PC-3 (cell line): Measurements from ENCODE around the gene GADL1. TPM values are rescaled to one million over a fixed set of nuclear protein-coding genes. Genes with fewer than 3 reads are reported as not detected.

Source experiments
- ATAC-seq: fragments of 200-7000 bp; cut with Tn5 transposase; 2 replicates; pipeline ENCODE4 v1.9.1; 2020; ENCODE audit warnings: mild to moderate bottlenecking, moderate library complexity
- BruUV-seq: library from RNA; stranded (reverse); fragments of 400-500 nt; replicated peaks from 2 replicates; lab custom pipeline; 2021; lab: Mats Ljungman, UMichigan
- CTCF ChIA-PET: fragments of 300-600 bp; sonication (Branson Sonifier 250); formaldehyde crosslinking; loops from one replicate; lab custom pipeline; 2022; ENCODE audit warnings: antibody characterized with exemption; lab: Charles Lee
- POLR2A ChIA-PET: fragments of 300-600 bp; sonication (Branson Sonifier 250); formaldehyde crosslinking; loops from one replicate; lab custom pipeline; 2022; ENCODE audit warnings: antibody characterized with exemption; ENCODE audit not compliant: unreplicated experiment; lab: Charles Lee
- DNase-seq: peaks from one replicate; pipeline ENCODE4 v3.0.0-alpha.2; 2015
- H2AFZ ChIP-seq: fragments of 300-600 bp; sonication (generic); 2 replicates; pipeline ENCODE4 v1.6.0; 2016; ENCODE audit warnings: antibody characterized with exemption, low read length
- H3F3A ChIP-seq: fragments of 300-600 bp; sonication (generic); one replicate; pipeline ENCODE4 v1.6.0; 2017; ENCODE audit warnings: antibody characterized with exemption, low read length, control low read depth, mild to moderate bottlenecking; ENCODE audit not compliant: unreplicated experiment
- H3K27ac ChIP-seq: fragments of 300-600 bp; sonication (generic); 2 replicates; pipeline ENCODE4 v1.5.1; 2016; ENCODE audit warnings: mild to moderate bottlenecking, low read length
- H3K27me3 ChIP-seq: fragments of 300-600 bp; sonication (generic); 2 replicates; pipeline ENCODE4 v1.6.1; 2016; ENCODE audit warnings: low read length, mixed read lengths
- H3K36me3 ChIP-seq: fragments of 300-600 bp; sonication (generic); 2 replicates; pipeline ENCODE4 v1.6.1; 2016; ENCODE audit warnings: low read depth, mixed run types, low read length, mixed read lengths
- H3K4me1 ChIP-seq: fragments of 300-600 bp; sonication (generic); 2 replicates; pipeline ENCODE4 v1.5.1; 2016; ENCODE audit warnings: low read length; ENCODE audit not compliant: insufficient read depth
- H3K4me2 ChIP-seq: fragments of 300-600 bp; sonication (generic); 2 replicates; pipeline ENCODE4 v1.6.0; 2016; ENCODE audit warnings: low read length
- H3K4me3 ChIP-seq: fragments of 300-600 bp; sonication (generic); 2 replicates; pipeline ENCODE4 v1.5.1; 2016; ENCODE audit warnings: mild to moderate bottlenecking, low read length, mixed read lengths
- H3K79me2 ChIP-seq: fragments of 300-600 bp; sonication (generic); 2 replicates; pipeline ENCODE4 v1.6.1; 2017; ENCODE audit warnings: low read length, mixed read lengths
- H3K9ac ChIP-seq: fragments of 300-600 bp; sonication (generic); 2 replicates; pipeline ENCODE4 v1.6.0; 2016; ENCODE audit warnings: mild to moderate bottlenecking, low read length
- H3K9me2 ChIP-seq: fragments of 300-600 bp; sonication (generic); replicated peaks from 2 replicates; pipeline ENCODE4 v1.6.1; 2016; ENCODE audit warnings: mixed run types, low read length, mixed read lengths
- H3K9me3 ChIP-seq: fragments of 300-600 bp; sonication (generic); 2 replicates; pipeline ENCODE4 v1.6.1; 2016; ENCODE audit warnings: low read length, mixed read lengths
- H4K20me1 ChIP-seq: fragments of 300-600 bp; sonication (generic); 2 replicates; pipeline ENCODE4 v1.6.1; 2016; ENCODE audit warnings: low read length, mixed read lengths
- EZH2 ChIP-seq: fragments of 300-600 bp; sonication (generic); IDR thresholded peaks from one replicate; pipeline ENCODE4 v1.6.1; 2017; ENCODE audit warnings: antibody characterized with exemption, mild to moderate bottlenecking, low read length; ENCODE audit not compliant: unreplicated experiment
- EZH2phosphoT487 ChIP-seq: fragments of 300-600 bp; sonication (generic); IDR thresholded peaks from 2 replicates; pipeline ENCODE4 v1.6.1; 2018; ENCODE audit warnings: mild to moderate bottlenecking, antibody characterized with exemption, low read length, borderline replicate concordance
- intact Hi-C: fragments of 100-400 bp; cut with micrococcal nuclease; formaldehyde crosslinking; loops from 2 replicates; pipeline ENCODE4 v1.9.0; 2023
- total RNA-seq: library from RNA; depleted of rRNA; stranded (reverse); fragments of >200 nt; gene quantifications from 2 replicates; pipeline ENCODE4 v1.2.3, GENCODE V29; 2014
- TF ChIP-seq, protein P1 (sequence below): fragments of 300-600 bp; sonication (generic); conservative IDR thresholded peaks from 2 replicates; pipeline ENCODE4 v1.5.1; 2017; ENCODE audit warnings: antibody characterized with exemption, low read depth, mild to moderate bottlenecking, low read length

GADL1 gene
- total RNA-seq, 1 experiment from 2014 or later, result not detected

DNA sequence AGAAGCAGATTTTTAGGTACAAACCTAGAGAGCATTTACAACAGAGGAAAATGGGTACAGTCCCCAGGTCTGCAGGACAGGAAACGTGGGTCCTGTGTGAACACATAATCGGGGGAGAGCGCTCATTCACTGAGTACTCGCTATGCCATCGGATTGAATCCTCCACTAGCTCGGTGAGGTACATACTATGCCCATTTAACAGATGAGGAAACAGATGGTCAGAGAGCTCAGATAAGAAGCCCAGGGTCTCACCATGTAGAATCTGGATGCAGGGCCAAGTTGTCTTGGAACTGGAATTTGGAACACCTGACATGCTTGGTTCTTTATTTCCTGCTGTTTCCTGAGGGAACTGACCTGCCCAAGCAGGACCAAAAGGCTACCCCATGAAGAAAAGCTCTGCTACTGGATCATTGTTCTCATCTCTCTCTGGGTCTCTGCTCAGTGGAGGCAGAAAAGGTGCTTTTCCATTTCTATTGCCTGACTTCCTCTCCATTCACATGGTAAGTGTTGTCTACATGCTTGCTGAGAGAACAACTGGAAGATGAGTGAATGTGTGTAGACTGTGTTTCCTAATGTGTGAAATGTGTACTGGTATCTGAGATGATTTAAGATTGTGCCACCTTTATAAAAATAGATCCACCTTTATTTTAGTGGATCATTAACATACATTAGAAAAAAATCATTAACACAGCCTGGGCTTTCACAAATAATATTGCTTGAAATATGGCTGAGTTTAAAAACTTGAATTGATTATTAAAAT is 199.0 kb downstream of the GADL1 start:
- Histone ChIP-seq H3K9me2 (no peaks in the 10 kb centered on the region), H4K20me1 (no peaks in the 10 kb centered on the region), H2AFZ (no peak overlapping the region), H3K27me3 (no peaks in the 10 kb centered on the region), H3K4me1 (peaks cover 16% of the 10 kb centered on the region), H3F3A (no peaks in the 10 kb centered on the region), H3K27ac (no peak overlapping the region), H3K36me3 (peaks cover 40% of the 10 kb centered on the region), H3K4me2 (no peak overlapping the region), H3K9me3 (no peaks in the 10 kb centered on the region), H3K4me3 (no peak overlapping the region), H3K9ac (no peak overlapping the region), H3K79me2 (peaks cover 6% of the 10 kb centered on the region)
- no TSS peak for BruUV-seq
- ChIA-PET POLR2A (no interaction called here), CTCF (interaction anchor here (0.6 kb wide), 1 partner anchor 561 kb away, joined by 3 read pairs; no protein-coding TSS in a partner anchor)
- intact Hi-C loops, result loop anchor here (10.0 kb wide), 1 partner anchor 681 kb away; no protein-coding TSS in a partner anchor
- DNase-seq (no peak), ATAC-seq (no peak)
- TF ChIP-seq, protein P1, sequence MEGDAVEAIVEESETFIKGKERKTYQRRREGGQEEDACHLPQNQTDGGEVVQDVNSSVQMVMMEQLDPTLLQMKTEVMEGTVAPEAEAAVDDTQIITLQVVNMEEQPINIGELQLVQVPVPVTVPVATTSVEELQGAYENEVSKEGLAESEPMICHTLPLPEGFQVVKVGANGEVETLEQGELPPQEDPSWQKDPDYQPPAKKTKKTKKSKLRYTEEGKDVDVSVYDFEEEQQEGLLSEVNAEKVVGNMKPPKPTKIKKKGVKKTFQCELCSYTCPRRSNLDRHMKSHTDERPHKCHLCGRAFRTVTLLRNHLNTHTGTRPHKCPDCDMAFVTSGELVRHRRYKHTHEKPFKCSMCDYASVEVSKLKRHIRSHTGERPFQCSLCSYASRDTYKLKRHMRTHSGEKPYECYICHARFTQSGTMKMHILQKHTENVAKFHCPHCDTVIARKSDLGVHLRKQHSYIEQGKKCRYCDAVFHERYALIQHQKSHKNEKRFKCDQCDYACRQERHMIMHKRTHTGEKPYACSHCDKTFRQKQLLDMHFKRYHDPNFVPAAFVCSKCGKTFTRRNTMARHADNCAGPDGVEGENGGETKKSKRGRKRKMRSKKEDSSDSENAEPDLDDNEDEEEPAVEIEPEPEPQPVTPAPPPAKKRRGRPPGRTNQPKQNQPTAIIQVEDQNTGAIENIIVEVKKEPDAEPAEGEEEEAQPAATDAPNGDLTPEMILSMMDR, result no peak
- TF ChIP-seq EZH2, result no peak
- no peak for TF ChIP-seq EZH2phosphoT487

DNA sequence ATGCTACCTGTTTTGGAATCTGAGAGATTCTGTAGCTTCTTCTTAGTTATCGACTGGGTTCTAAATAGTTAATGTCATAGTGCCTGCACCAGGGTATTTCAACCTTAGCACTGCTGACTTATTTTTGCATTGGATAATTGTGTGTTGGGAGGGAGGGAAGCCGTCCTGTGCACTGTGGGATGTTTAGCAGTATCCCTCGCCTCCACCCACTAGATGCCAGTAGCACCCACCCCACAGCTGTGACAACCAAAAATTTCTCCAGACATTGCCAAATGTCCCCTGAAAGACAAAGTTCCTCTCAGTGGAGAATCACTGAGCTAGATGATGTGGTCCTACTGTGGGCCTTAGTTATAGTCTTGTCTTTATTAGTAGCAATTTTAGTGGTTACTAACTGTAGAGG is 199.8 kb downstream of the GADL1 start:
- H2AFZ ChIP-seq, result no peak overlapping the region
- peaks cover 24% of the 10 kb centered on the region for H3K4me1 ChIP-seq
- intact Hi-C loops, result loop anchor here (10.0 kb wide), 1 partner anchor 680 kb away; no protein-coding TSS in a partner anchor
- H3K27ac ChIP-seq, result no peak overlapping the region
- no TSS peak for BruUV-seq
- no peak overlapping the region for H3K4me2 ChIP-seq
- H3F3A ChIP-seq, result no peaks in the 10 kb centered on the region
- no peaks in the 10 kb centered on the region for H3K9me3 ChIP-seq
- DNase-seq (no peak), ATAC-seq (no peak)
- peaks cover 45% of the 10 kb centered on the region for H3K36me3 ChIP-seq
- ChIA-PET POLR2A (no interaction called here), CTCF (interaction anchor here (0.6 kb wide), 1 partner anchor 560 kb away, joined by 3 read pairs; no protein-coding TSS in a partner anchor)
- peaks cover 12% of the 10 kb centered on the region for H3K79me2 ChIP-seq
- no peaks in the 10 kb centered on the region for H3K27me3 ChIP-seq
- TF ChIP-seq EZH2 (no peak), EZH2phosphoT487 (no peak)
- TF ChIP-seq, protein P1, result no peak
- no peaks in the 10 kb centered on the region for H3K9me2 ChIP-seq
- no peaks in the 10 kb centered on the region for H4K20me1 ChIP-seq
- no peak overlapping the region for H3K4me3 ChIP-seq
- no peak overlapping the region for H3K9ac ChIP-seq

DNA sequence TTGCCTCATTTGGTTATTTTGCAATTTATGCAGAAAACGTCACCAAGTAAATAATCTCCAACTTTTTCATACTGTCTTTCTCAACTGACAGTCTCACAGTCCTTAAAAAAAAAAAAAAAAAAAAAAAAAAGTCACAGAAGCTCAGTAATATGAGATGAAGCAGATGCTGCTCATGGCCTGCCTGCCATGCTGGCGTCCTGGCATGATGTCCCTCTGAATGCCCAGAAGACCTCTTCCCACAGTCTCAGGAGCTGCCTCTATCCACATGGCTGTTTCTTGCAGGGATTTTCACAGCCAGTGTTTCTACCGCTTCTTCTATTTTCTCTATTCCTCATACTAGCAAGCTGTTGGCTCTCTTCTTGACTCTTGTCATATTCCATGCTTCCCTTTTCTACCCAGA is 200.3 kb downstream of the GADL1 start:
- Histone ChIP-seq H3K9me2 (no peaks in the 10 kb centered on the region), H3K4me3 (no peak overlapping the region), H3K9me3 (no peaks in the 10 kb centered on the region), H3K27ac (no peak overlapping the region), H3K9ac (no peak overlapping the region), H3K27me3 (no peaks in the 10 kb centered on the region), H3K79me2 (peaks cover 12% of the 10 kb centered on the region), H3K36me3 (peaks cover 45% of the 10 kb centered on the region), H3K4me2 (no peak overlapping the region), H3K4me1 (peaks cover 29% of the 10 kb centered on the region), H4K20me1 (no peaks in the 10 kb centered on the region), H3F3A (no peaks in the 10 kb centered on the region), H2AFZ (no peak overlapping the region)
- no peak for DNase-seq
- TF ChIP-seq, protein P1, result no peak
- no peak for TF ChIP-seq EZH2phosphoT487
- TF ChIP-seq EZH2, result no peak
- ChIA-PET CTCF (interaction anchor here (0.6 to 2.5 kb wide), 5 partner anchors 79 to 652 kb away, joined by 3 to 10 read pairs (median 4); partner anchors contain the start of gene TGFBR2), POLR2A (no interaction called here)
- no peak for ATAC-seq
- BruUV-seq, result no TSS peak
- intact Hi-C loops, result loop anchor here (10.0 kb wide), 1 partner anchor 679 kb away; no protein-coding TSS in a partner anchor
